ENCODE measurements around the gene POLR1G. TPM values are rescaled to one million over a fixed set of nuclear protein-coding genes. Genes with fewer than 3 reads are reported as not detected.

POLR1G gene
- total RNA-seq, 1 experiment from 2014 or later: 25.9 TPM

GRCh38 chr19:45391871-45392665, 14.4 kb upstream of the POLR1G start:
- no peaks in the 10 kb centered on the region for H3K9me2 ChIP-seq (replicated peaks; ENCODE audit: low read length)
- no peak overlapping the region for H3K9ac ChIP-seq (ENCODE audit: low read length)
- no peaks in the 10 kb centered on the region for H3K27me3 ChIP-seq (ENCODE audit: low read length)
- ATAC-seq (no peak), DNase-seq (no peak)
- H3K9me3 ChIP-seq (ENCODE audit: low read length): no peaks in the 10 kb centered on the region
- no peak overlapping the region for H3K4me2 ChIP-seq (ENCODE audit: low read length)
- TSS peak; percentile 25 for BruUV-seq (replicated peaks)
- peaks cover 5% of the 10 kb centered on the region; the same call in 1 of the 2 replicates for H3K36me3 ChIP-seq (ENCODE audit: low read depth, low read length)
- no peak overlapping the region for H3K27ac ChIP-seq (ENCODE audit: low read length)
- TF ChIP-seq EZH2 (IDR thresholded peaks at IDR 0.05; ENCODE audit: low read length, unreplicated experiment) (no peak), CTCF (conservative IDR thresholded peaks at IDR 0.05; ENCODE audit: low read depth, low read length) (no peak), EZH2phosphoT487 (IDR thresholded peaks at IDR 0.05; ENCODE audit: borderline replicate concordance, low read length) (no peak)
- no peaks in the 10 kb centered on the region for H3F3A ChIP-seq (ENCODE audit: low read length, unreplicated experiment)
- intact Hi-C loops (cut with micrococcal nuclease): no loop called here
- CTCF ChIA-PET: no interaction called here
- no peaks in the 10 kb centered on the region for H3K4me1 ChIP-seq (ENCODE audit: insufficient read depth, low read length)
- no peak overlapping the region for H2AFZ ChIP-seq (ENCODE audit: low read length)
- POLR2A ChIA-PET (ENCODE audit: unreplicated experiment): no interaction called here
- H4K20me1 ChIP-seq (ENCODE audit: low read length): no peaks in the 10 kb centered on the region
- H3K4me3 ChIP-seq (ENCODE audit: low read length): no peak overlapping the region
- no peaks in the 10 kb centered on the region for H3K79me2 ChIP-seq (ENCODE audit: low read length)

- H3K4me3 ChIP-seq (ENCODE audit: low read length): no peak overlapping the region
- no peak overlapping the region for H2AFZ ChIP-seq (ENCODE audit: low read length)
- no peaks in the 10 kb centered on the region for H3K4me1 ChIP-seq (ENCODE audit: insufficient read depth, low read length)
- no peak overlapping the region for H3K4me2 ChIP-seq (ENCODE audit: low read length)
- CTCF ChIA-PET: no interaction called here
- H3K9ac ChIP-seq (ENCODE audit: low read length): no peak overlapping the region
- no peak overlapping the region for H3K27ac ChIP-seq (ENCODE audit: low read length)
- BruUV-seq (replicated peaks): no TSS peak
- H4K20me1 ChIP-seq (ENCODE audit: low read length): no peaks in the 10 kb centered on the region
- no peaks in the 10 kb centered on the region for H3K27me3 ChIP-seq (ENCODE audit: low read length)
- DNase-seq (no peak), ATAC-seq (no peak)
- intact Hi-C loops (cut with micrococcal nuclease): no loop called here
- H3K9me3 ChIP-seq (ENCODE audit: low read length): no peaks in the 10 kb centered on the region
- H3K79me2 ChIP-seq (ENCODE audit: low read length): peaks cover 11% of the 10 kb centered on the region
- H3K36me3 ChIP-seq (ENCODE audit: low read depth, low read length): peaks cover 5% of the 10 kb centered on the region; the same call in 1 of the 2 replicates
- TF ChIP-seq EZH2phosphoT487 (IDR thresholded peaks at IDR 0.05; ENCODE audit: borderline replicate concordance, low read length): no peak
- TF ChIP-seq CTCF (conservative IDR thresholded peaks at IDR 0.05; ENCODE audit: low read depth, low read length): no peak
- no peak for TF ChIP-seq EZH2 (IDR thresholded peaks at IDR 0.05; ENCODE audit: low read length, unreplicated experiment)
- H3K9me2 ChIP-seq (replicated peaks; ENCODE audit: low read length): no peaks in the 10 kb centered on the region
- no peaks in the 10 kb centered on the region for H3F3A ChIP-seq (ENCODE audit: low read length, unreplicated experiment)
- POLR2A ChIA-PET (ENCODE audit: unreplicated experiment): no interaction called here
Measured at GRCh38 chr19:45395821-45396617, 10.4 kb upstream of the POLR1G start.
